GM18858 (cell line): ENCODE measurements around the gene CRACR2B.

ENCODE experiments used
- ATAC-seq: cut with Tn5 transposase; IDR thresholded peaks from one replicate; pipeline ENCODE4 v1.9.1; 2021; ENCODE audit not compliant: unreplicated experiment

Gene CRACR2B

GRCh38 chr11:825366-826226 lies 2.1 kb upstream of the CRACR2B start:
- ATAC-seq = no peak

GRCh38 chr11:826227-826621 lies 1.5 kb upstream of the CRACR2B start:
- ATAC-seq = no peak

- no peak for ATAC-seq
Observed at GRCh38 chr11:826836-827145, 928 bp upstream of the CRACR2B start.

- ATAC-seq = no peak
Observed at GRCh38 chr11:827146-827896, 398 bp upstream of the CRACR2B start.

GRCh38 chr11:828506-829175 lies 922 bp downstream of the CRACR2B start:
- ATAC-seq = no peak

GRCh38 chr11:829176-829846 lies 1.6 kb downstream of the CRACR2B start:
- no peak for ATAC-seq

- ATAC-seq = no peak
Observed at GRCh38 chr11:829847-830294, 2.2 kb downstream of the CRACR2B start.

GRCh38 chr11:830295-831117 lies 2.8 kb downstream of the CRACR2B start:
- no peak for ATAC-seq

- ATAC-seq = no peak
Observed at GRCh38 chr11:831118-831864, 3.6 kb downstream of the CRACR2B start.

GRCh38 chr11:831961-832528 lies 4.3 kb downstream of the CRACR2B start:
- ATAC-seq = no peak

GRCh38 chr11:832529-833113 lies 4.9 kb downstream of the CRACR2B start, which contains the start of gene CD151:
Gene CD151 (plus strand): TSS chr11:832952. CDS start chr11:836070, 3,118 bp downstream.
- no peak for ATAC-seq

- no peak for ATAC-seq
Observed at GRCh38 chr11:833114-833791, 5.5 kb downstream of the CRACR2B start.

GRCh38 chr11:833849-834311 lies 6.2 kb downstream of the CRACR2B start:
- no peak for ATAC-seq

GRCh38 chr11:834371-835316 lies 6.9 kb downstream of the CRACR2B start:
- ATAC-seq = no peak

- no peak for ATAC-seq
Observed at GRCh38 chr11:836274-836673, 8.6 kb downstream of the CRACR2B start.

- ATAC-seq = no peak
Observed at GRCh38 chr11:836700-837099, 9.0 kb downstream of the CRACR2B start.
